Stimulated activated CD4-positive, alpha-beta T cell treated with anti-CD3 and anti-CD28 coated beads, Interleukin-2, amount 100 ng/mL, for 24 hours (primary cell): Measurements from ENCODE around the gene PPM1D.
"Not testable (repeated sequence)": the region's sequence is repeated elsewhere in the genome, so short reads cannot be mapped to it uniquely, and the experiment has no call there.

Experiments used
- DNase-seq, 2 donors: peaks; one replicate each; pipeline ENCODE4 v3.0.0-alpha.2; 2020

The PPM1D gene

DNA sequence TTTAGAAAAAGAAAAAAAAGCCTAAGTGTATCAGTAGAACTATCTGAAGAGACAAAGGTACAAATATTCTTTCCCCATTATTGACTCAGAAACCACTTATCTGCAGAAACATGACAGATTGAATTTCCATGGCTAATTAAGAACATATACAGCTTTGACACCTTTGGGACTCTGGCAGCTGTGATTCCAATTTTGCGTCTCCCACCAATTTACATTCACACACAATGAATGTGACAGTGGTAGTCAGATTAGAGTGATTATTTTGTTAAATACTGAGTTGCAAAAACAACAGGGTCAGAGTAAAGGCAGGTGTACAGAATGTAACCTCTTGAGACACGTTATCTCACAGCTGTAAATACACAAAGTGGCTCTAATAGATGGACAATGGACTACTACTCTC lies 5.3 kb upstream of the PPM1D start:
- no peak for DNase-seq

DNA sequence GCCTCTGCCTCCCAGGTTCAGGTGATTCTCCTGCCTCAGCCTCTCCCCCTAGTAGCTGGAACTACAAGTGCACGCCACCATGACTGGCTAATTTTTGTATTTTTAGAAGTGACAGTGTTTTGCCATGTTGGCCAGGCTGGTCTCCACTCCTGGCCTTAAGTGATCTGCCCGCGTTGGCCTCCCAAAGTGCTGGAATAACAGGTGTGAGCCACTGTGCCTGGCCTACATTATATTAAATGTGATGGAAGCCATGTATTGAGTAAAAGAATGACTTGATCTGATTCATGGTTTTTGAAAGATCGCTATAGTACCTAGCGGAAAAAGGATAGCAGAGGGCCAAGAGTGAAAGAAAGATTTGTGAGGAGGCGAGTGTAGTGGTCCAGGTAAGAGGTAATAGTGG lies 2.7 kb upstream of the PPM1D start:
- no peak for DNase-seq

DNA sequence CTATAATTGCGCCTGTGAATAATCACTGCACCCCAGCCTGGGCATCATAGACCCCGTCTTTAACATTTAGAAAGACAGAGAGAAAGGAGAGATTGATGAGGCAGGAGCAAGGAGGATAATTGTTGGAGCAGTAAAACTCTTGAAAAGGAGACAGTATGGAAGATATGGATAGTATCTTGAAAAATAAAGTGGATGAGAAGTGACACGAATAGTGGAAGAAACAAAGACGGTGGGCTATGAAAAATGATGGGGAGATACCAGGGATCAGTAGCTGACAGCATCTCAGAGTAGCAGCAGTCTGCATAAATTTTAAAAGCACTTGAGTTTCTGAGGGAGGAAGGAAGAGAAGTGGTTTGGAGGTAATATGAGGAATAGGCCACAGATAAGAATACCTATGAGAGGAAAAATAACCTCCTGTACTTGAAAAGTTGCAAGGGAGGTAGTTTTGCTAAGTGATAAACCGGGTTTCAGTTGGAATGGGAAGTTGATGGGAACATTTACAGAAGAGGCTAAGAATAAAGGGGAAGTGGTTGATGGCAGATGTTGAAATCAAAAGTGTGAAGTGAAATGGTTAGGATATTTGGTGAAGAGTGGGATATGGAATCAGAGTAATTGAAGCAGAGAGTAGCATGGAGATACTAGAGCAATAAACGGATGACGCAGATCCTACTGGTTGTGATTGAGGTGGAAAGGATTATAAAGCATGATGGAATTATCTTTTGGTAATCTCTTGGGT lies 1.8 kb upstream of the PPM1D start:
- no peak for DNase-seq

DNA sequence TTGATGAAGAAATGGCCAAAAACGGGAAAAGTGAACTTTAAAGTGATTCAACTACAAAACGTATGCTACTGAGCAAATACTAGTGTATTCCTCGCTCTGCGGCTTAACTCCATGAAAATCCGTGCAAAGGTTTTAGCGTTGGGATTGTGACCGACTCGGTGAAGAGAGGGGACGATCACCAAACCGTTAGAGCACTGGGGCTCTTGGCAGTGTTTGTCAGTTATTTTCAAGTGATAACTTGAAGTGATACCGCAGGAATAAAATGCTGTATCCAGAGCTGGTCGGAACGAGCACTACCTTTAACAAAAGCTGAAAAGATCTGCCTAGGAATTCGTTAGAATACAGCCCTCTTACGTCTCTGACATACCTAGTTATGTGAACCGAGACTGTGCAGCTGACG lies 773 bp upstream of the PPM1D start:
- DNase-seq: peak in 1 of 2 donors; percentile 4

DNA sequence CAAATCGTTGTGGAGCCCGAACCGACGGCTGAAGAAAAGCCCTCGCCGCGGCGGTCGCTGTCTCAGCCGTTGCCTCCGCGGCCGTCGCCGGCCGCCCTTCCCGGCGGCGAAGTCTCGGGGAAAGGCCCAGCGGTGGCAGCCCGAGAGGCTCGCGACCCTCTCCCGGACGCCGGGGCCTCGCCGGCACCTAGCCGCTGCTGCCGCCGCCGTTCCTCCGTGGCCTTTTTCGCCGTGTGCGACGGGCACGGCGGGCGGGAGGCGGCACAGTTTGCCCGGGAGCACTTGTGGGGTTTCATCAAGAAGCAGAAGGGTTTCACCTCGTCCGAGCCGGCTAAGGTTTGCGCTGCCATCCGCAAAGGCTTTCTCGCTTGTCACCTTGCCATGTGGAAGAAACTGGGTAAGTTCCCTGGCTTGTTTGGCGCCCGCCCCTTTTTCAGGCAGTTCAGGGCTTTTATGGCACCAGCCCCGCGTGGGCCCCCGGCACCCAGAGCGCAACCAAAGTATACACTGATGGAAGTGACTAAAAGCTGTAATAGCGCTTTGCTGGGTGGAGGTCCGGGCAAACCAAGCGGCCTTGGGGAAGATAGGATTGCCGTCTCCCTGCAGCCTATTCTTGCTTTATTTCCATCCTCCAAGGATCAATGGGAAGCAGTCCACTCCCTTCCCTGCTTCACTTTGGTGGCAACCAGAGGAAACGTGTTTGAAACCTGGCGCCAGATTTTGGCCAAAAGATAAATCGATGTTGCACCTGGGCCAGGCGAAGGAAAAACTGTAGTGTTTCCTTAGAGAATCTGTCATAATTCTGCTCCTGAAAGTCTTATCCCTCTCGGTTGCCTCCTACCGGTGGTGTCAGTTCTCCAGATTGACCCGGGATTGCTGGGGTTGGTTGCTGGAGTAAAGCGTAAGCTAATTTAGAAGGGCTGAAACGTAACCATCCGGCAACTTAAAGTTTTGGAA lies 775 bp downstream of the PPM1D start:
- DNase-seq: peak; percentile 69 to 70

DNA sequence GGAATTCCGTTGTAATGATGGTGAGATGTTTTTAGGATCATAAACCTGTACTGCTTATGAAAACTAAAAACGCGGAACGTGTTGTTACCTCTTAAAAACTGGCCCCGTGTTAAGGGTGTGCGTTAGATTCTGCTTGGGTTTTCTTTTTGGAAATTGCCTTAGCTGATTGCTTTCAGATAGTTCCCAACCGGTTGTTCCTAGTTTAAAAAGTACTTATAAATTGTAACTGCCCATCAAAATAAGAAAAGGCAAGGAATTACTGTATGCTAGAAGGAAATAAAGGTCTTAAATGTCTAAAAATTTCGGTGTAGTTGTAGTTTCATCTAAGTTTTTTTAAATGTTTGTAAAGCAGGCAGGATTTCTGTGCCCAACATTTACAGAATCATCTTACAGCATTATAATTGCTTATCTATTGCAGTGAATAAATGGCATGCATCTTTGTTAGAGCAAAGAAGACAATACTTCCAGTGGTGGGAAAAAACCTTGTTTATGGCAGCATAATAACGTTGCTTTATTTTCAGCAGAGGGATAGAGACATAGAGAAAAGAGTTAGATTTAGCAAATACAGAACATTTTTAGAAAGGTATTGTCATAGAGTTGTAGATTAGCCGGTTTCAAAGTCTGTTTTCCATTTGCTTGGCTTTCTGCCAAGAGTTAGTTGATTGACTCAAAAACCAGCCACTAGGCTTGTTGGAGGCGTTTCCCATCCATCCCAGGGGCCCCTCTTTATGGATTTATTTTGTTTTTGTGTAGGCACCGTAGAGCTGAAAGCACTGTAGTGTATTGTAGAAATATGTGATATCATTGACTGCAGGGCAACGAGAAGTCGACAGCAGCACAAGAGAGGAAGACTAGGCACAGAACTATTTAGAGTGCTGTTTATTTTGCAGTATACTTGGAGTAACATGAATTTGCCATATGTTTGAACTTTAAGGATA lies 1.7 kb downstream of the PPM1D start:
- peak; percentile 38 to 50 for DNase-seq

DNA sequence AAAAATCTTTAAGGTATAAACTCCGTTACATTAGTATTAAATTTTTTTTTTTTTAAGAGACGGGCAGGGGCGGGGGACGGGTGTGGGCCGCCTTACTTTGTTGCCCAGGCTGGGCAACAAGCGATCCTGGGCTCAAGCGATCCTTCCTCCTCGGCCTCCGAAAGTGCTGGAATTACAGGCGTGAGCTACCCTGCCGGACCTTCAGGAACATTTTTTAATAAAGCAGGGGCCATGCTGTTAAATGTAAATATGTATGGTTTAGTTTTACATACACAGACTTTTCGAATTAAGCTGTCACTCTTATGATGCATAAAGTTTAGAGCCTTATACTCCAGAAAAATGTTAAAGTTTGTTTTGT lies 2.4 kb downstream of the PPM1D start:
- no peak for DNase-seq

DNA sequence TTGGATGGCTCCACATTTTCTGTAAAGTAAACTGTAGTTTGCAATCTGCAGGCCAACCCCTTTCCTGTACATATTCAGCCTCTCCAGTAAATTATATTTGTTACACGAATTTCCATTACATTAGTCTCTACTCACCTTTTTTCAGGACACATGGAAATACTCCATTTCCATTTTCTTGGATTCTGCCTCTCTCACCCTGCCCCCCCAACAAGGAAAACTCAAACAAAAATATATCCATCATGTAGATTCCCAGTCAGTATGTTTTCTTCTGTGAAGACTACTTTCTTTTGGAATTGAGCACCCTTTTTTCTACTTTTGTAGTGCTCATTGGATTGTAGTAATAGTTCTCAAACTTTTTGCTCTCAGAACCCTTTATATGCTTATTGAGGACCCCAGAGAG lies 2.9 kb downstream of the PPM1D start:
- DNase-seq: no peak

DNA sequence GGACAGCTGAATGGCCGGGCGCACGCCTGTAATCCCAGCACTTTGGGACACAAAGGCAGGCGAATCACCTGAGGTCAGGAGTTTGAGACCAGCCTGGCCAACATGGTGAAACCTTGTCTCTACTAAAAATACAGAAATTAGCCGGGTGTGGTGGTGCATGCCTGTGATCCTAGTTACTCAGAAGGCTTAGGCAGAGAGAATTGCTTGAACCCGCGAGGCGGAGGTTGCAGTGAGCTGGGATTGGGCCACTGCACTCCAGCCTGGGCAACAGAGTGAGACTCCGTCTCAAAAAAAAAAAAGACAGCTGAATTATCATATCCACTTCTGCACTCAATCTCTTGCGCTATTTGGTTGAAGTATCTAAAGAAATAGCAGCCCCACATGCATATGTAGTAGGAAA lies 3.5 kb downstream of the PPM1D start:
- not testable (repeated sequence) for DNase-seq

DNA sequence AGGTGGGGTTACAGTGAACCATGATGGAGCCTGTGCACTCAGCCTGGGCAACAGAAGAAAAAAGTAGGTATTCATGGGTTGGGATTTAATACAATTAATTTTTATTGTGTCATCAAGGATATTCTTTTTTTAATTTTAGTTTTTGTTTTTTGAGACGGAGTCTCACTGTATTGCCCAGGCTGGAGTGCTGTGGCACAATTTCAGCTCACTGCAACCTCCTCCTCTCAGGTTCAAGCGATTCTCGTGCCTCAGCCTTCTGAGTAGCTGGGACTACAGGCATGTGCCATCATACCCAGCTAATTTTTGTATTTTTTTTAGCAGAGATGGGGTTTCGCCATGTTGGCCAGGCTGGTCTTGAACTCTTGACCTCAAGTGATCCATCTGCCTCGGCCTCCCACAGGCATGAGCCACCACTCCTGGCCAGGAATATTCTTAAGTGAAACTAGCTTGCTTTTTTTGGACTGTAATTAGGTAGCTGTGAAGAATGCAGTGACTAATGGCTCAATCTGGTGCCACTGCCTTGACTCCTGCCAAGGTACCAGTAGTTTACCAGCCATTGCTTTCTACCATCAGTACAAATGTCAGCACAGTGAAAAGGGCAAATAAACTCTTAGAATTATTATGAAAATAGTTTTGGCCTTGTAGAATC lies 4.8 kb downstream of the PPM1D start:
- DNase-seq: no peak

DNA sequence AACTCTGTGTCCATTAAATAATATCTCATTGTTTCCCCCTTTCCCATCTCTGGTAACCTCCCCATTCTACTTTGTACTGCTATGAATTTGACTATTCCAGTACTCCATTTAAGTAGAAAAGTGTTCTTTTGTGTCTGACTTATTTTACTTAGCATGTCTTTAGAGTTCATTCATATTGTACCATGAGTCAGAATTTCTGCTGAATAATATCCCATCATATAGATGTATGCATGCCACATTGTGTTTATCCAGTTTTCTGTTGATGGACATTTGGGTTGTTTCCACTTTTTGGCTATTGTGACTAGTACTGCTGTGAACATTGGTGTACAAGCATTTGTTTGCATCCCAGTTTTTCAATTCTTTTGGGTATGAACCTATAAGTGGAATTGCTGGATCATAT lies 6.0 kb downstream of the PPM1D start:
- DNase-seq: no peak

DNA sequence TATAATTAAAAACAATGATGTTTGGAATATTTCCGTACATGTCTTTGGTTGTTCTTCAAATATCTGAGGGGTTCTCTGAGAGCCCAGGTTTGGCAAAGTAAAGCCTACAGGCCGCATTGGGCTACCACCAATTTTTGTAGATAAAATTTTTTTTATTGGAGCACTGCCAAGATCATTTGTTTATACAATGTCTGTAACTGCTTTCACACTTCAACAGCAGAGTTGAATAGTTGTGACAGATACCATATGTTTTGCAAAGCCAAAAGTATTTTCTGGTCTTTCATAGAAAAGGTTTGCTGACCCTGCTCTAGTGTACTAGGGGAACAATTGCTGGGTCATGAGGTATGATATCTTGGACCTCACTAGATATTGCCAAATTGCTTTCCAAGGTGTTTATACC lies 10.5 kb downstream of the PPM1D start:
- no peak for DNase-seq

DNA sequence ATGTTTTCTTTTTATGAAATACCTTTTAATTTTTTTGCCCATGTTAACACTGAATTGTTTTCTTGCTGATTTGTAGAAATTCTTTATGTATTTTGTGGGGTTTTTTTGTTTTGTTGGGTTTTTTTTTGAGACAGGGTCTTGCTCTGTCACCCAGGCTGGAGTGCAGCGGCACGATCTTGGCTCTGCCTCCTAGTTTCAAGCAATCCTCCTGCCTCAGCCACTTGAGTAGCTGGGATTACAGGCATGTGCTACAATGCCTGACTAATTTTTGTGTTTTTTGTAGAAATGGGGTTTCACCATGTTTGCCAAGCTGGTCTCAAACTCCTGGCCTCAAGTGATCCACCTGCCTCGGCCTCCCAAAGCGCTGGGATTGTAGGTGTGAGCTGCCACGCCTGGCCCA lies 11.3 kb downstream of the PPM1D start:
- not testable (repeated sequence) for DNase-seq

DNA sequence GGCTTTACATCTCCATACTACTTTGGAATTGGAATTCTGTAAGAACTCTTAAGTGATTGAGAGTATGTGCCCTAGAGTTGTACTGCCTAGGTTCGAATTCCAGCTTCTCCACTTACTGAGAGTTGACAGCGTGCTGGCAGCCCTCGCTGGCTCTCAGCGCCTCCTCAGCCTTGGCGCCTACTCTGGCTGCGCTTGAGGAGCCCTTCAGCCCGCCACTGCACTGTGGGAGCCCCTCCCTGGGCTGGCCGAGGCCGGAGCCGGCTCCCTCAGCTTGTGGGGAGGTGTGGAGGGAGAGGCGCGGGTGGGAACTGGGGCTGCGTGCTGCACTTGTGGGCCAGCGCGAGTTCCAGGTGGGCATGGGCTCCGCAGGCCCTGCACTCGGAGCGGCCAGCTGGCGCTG lies 13.3 kb downstream of the PPM1D start:
- DNase-seq: no peak

DNA sequence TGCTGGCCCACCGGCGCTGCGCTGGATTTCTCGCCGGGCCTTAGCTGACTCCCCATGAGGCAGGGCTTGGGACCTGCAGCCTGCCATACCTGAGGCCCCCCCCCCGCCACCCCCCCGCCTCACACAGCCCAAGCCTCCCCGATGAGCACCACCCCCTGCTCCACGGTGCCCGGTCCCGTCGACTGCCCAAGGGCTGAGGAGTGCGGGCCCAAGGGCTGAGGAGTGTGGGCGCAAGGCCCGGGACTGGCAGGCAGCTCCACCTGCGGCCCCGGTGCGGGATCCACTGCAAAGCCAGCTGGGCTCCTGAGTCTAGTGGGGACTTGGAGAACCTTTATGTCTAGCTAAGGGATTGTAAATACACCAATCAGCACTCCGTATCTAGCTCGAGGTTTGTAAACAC lies 13.8 kb downstream of the PPM1D start:
- DNase-seq: not testable (repeated sequence)

DNA sequence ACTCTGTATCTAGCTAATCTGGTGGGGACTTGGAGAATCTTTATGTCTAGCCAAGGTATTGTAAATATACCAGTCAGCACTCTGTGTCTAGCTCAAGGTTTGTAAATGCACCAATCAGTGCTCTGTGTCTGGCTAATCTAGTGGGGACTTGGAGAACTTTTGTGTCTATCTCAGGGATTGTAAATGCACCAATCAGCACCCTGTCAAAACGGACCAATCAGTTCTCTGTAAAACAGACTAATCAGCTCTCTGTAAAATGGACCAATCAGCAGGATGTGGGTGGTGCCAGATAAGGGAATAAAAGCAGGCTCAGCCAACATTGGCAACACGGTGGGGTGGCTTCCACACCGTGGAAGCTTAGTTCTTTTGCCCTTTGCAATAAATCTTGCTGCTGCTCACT lies 14.3 kb downstream of the PPM1D start:
- DNase-seq: not testable (repeated sequence)

DNA sequence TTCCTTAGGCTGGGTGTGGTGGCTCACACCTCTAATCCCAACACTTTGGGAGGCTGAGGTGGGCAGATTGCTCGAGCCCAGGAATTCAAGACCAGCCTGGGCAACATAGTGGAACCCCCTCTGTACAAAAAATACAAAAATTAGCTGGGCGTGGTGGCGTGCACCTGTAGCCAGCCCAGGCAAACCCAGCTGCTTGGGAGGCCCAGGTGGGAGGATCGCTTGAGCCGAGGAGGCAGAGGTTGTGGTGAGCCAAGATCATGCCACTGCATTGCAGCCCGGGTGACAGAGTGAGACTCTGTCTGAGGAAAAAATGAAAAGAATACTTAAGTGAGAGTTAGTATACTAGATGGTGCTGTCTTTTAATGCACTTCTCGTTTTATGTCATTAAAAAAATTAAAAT lies 15.1 kb downstream of the PPM1D start:
- no peak for DNase-seq

DNA sequence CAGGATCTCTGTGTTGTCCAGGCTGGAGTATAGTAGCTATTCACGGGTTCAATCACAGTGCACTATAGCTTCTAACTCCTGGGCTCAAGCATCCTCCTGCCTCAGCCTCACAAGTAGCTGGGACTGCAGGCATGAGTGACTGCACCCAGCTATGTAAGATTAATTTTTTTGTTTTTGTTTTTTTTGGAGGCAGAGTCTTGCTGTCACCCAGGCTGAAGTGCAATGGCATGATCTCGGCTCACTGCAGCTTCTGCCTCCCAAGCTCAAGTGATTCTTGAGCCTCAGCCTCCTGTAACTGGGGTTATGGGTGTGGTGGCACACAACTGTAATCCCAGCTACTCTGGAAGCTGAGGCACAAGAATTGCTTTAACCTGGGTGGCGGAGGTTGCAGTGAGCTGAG lies 15.8 kb downstream of the PPM1D start:
- DNase-seq: no peak

DNA sequence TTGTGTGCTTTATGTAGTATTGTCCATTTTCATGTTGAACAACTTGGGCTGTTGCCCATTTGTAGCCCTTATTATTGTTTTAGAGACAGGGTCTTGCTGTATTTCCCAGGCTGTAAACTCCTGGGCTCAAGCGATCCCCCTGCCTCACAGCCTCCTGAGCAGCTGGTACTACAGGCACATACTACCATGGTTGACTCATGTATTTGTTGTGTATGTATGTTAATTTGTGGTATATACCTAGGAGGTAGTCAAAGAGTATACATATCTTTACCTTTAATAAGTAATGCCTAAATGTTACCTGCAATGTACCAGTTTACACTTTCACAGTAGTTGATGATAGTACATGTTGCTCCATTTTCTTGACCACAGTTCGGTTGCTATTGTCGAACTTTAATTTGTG lies 18.1 kb downstream of the PPM1D start:
- no peak for DNase-seq

DNA sequence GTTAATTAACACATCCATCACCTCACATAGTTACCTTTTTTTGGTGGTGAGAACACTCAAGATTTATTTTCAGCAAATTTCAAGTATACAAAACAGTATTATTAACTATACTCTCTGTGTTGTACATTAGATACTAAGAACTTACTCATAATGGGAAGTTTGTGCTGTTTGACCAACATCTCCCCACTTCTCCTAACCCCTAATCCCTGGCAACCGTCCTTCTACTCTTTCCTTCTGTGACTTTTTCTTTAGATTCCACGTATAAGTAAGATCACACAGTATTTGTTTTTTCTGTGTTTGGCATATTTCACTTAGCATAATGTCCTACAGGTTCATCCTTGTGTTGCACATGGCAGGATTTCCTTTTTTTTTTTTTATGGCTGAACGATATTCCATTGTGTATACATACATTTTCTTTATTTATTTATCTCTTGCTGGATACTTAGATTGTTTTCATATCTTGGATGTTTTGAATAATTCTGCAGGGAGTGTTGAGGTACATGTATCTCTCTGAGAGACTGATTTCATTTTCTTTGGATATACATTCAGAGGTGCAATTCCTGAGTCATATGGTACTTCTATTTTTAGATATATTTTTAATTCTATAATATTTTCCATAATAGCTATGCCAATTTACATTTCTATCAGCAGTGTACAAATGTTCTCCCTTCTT lies 19.0 kb downstream of the PPM1D start:
- DNase-seq: no peak

DNA sequence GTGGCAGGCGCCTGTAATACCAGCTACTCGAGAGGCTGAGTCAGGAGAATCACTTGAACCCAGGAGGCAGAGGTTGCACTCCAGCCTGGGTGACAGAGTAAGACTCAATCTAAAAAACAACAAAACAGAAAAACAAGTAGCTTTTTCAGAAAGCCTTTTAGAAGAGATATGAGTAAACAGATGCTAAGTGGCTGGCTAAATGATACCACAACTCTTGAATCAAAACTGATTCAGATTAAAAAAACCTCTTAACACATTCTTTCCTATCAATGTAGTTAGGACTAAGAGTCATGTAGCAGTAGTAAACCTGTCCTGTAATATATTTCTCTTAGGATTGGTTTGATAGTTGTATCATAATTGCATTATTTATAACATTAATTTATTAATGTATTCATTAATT lies 23.0 kb downstream of the PPM1D start:
- DNase-seq: no peak

DNA sequence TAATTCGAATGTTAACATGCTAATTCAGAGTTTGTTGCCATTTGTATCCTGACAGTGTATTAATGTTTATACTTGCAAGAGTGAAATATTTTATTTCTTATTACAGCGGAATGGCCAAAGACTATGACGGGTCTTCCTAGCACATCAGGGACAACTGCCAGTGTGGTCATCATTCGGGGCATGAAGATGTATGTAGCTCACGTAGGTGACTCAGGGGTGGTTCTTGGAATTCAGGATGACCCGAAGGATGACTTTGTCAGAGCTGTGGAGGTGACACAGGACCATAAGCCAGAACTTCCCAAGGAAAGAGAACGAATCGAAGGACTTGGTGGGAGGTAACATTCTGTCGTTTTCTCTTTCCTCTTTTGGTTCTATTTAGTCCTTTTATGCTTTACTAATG lies 23.4 kb downstream of the PPM1D start:
- no peak for DNase-seq
